NCI-H2081 (cell line): ENCODE measurements around the gene MINAR1.

Source experiments
- DNase-seq, 2 experiments: peaks; one replicate each; lab custom pipeline; 2025; lab: John Stamatoyannopoulos, UW

The MINAR1 gene

DNA sequence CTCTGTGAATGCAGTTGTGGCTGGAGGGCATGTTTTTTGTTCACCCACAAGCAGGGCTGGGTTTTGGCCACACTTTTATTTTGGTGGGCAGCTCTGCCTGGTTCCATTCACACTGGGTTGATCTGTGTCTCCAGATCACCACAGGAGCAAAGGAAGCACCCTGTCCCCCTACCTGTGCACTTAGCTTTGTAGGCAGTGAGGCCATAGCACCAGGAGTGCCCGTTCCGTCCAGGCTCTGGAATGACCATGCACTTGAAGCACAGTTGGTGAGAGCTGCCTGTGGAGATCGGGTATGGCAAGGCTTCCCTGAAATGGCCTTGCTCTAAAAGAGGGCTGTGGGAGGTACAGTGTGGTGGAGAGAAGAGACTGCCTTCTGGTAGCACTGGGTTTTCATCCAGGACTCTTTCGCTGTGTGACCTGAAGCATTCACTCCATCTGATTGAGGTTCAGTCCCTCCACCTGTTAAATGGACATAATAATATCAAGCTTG is 31.7 kb downstream of the MINAR1 start:
- DNase-seq, result no peak

DNA sequence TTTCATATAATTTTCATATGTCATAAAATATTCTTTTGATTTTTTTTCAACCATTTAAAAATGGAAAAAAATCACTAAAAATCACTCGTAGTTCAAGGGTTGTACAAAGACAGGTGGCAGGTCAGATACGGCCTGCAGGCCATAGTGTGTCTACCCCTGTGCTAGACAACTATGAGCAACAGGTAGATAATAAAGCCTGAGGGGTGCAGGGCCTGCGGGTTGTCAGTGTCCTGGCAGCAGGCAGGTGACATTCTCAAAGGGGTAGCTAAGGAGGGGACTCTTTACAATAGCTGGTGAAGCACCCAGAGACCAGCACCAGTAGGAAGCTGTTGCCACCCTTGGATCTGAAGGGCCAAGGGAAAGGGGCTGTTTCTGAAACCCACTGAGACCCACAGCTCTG is 34.4 kb downstream of the MINAR1 start:
- no peak for DNase-seq

GRCh38 chr15:79467865-79468586 is 35.9 kb downstream of the MINAR1 start:
- no peak for DNase-seq

GRCh38 chr15:79472446-79472845 is 40.3 kb downstream of the MINAR1 start:
- no peak for DNase-seq

GRCh38 chr15:79474252-79474651 is 42.1 kb downstream of the MINAR1 start:
- no peak for DNase-seq

GRCh38 chr15:79475306-79475705 is 43.2 kb downstream of the MINAR1 start:
- DNase-seq, result no peak

DNA sequence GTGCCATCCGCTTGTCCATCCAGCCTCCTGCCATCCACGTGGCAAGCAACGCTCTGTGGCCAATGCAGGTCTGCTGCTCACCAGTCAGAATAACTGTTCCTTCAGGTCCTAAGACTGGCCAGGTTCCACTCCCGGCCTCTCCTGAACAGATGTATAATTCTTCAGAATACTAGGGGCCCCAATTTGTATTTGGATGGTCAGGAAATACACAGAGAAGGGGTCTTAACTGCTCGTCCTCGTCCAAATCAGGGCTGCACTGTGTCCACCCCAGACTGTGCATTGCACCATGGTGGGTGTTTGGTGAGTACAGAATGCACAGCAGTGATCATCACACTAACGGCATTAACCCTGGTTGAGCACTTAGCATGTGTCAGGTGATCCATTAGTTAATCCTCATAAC is 46.0 kb downstream of the MINAR1 start:
- DNase-seq, result no peak

DNA sequence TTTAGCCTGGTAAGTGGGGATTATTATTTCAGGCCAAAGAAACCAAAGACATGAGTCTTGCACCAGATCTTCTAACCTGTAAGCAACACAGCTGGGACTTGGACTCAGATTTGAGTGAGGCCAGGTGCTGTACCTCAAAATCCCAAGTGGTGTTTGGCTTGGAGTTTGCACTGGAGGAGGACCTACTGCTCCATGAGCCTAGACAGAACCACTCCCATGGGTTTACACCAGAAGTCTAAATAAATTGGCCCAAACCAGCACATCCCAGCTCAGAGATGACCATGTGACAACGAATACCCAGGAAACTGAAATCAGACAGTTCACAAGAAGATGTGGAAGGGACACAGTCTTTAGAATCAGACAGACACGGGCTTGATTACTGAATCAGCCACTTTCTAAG is 47.5 kb downstream of the MINAR1 start:
- no peak for DNase-seq

- DNase-seq, result no peak
Measured at GRCh38 chr15:79481793-79482192, 49.7 kb downstream of the MINAR1 start.
